K562 (cell line): ENCODE measurements around the gene RPL19. TPM values are rescaled to one million over a fixed set of nuclear protein-coding genes. Genes with fewer than 3 reads are reported as not detected.

Source experiments
- ATAC-seq: fragments of 200-7000 bp; cut with Tn5 transposase; 3 replicates; pipeline ENCODE4 v1.9.1; 2020; ENCODE audit warnings: moderate library complexity
- BruUV-seq: library from RNA; stranded (reverse); fragments of 400-500 nt; replicated peaks from 2 replicates; lab custom pipeline; 2021; lab: Mats Ljungman, UMichigan
- CTCF ChIA-PET: fragments of 300-600 bp; formaldehyde crosslinking; extraction: SDS; loops from one replicate; lab custom pipeline; 2021; ENCODE audit warnings: low intra/inter-chr PET ratio; lab: Yijun Ruan, JAX
- POLR2A ChIA-PET: fragments of 300-600, 350-650 bp; sonication (Branson Sonifier 250); formaldehyde crosslinking; extraction: SDS; loops from one replicate; lab custom pipeline; 2021; ENCODE audit warnings: antibody characterized with exemption, inconsistent platforms; lab: Yijun Ruan, JAX
- DNase-seq, 4 experiments: peaks; one replicate each; pipeline versions ENCODE4 v3.0.0 to v3.0.0-alpha.2; 2011 to 2018; ENCODE audit warnings: low spot score in 3 of 4, mixed read lengths in 3 of 4; ENCODE audit errors: extremely low read depth in 1 of 4
- FAIRE-seq: peaks from 2 replicates; lab custom pipeline; 2011; peaks lifted over from hg19 to GRCh38; lab: Jason Lieb, UNC
- H2AFZ ChIP-seq: 2 replicates; pipeline ENCODE4 v1.6.0; 2011; ENCODE audit warnings: low read depth, low read length, control low read depth, inconsistent platforms
- H3K27ac ChIP-seq: fragments of 200-600 bp; 3 replicates; pipeline ENCODE4 v1.8.0; 2011; ENCODE audit warnings: low read depth, mild to moderate bottlenecking, control low read depth, inconsistent platforms, low read length, moderate library complexity, mixed read lengths; ENCODE audit errors: extremely low read depth
- H3K27me3 ChIP-seq, 2 experiments: fragments of 300-600 bp in 1 of 2; 2 replicates in 1 of 2; 3 replicates in 1 of 2; pipeline versions ENCODE4 v1.6.0 to v1.8.0; 2011; ENCODE audit warnings: inconsistent platforms in 2 of 2, low read length in 2 of 2, mild to moderate bottlenecking in 1 of 2, mixed read lengths in 1 of 2, moderate library complexity in 1 of 2; ENCODE audit not compliant: control insufficient read depth in 2 of 2, insufficient read depth in 2 of 2
- H3K36me3 ChIP-seq: fragments of 300-600 bp; 3 replicates; pipeline ENCODE4 v1.8.0; 2011; ENCODE audit warnings: mild to moderate bottlenecking, low read length, inconsistent platforms; ENCODE audit not compliant: control insufficient read depth, insufficient read depth
- H3K4me1 ChIP-seq, 2 experiments: fragments of 200-600 bp in 1 of 2; replicated peaks in 1 of 2; 2 replicates in 1 of 2; 3 replicates in 1 of 2; pipeline versions ENCODE4 v1.5.1 to v1.8.0; 2011; ENCODE audit warnings: inconsistent platforms in 2 of 2, low read length in 2 of 2, mild to moderate bottlenecking in 1 of 2, mixed read lengths in 1 of 2, moderate library complexity in 1 of 2; ENCODE audit not compliant: control insufficient read depth in 2 of 2, insufficient read depth in 2 of 2
- H3K4me2 ChIP-seq: 2 replicates; pipeline ENCODE4 v1.6.1; 2011; ENCODE audit warnings: low read length, control low read depth, inconsistent platforms, mixed read lengths; ENCODE audit not compliant: insufficient read depth
- H3K4me3 ChIP-seq: fragments of 200-600 bp; sonication (generic), shearing (Covaris generic); 2 replicates; pipeline ENCODE4 v1.5.1; 2016; ENCODE audit warnings: control low read depth, inconsistent platforms
- H3K79me2 ChIP-seq: fragments of 200-600 bp; 3 replicates; pipeline ENCODE4 v1.8.0; 2011; ENCODE audit warnings: low read length, inconsistent platforms; ENCODE audit not compliant: control insufficient read depth, insufficient read depth
- H3K9ac ChIP-seq, 2 experiments: 2 replicates each; pipeline versions ENCODE4 v1.6.0 to v1.6.1; 2011; ENCODE audit warnings: low read depth in 2 of 2, low read length in 2 of 2, control low read depth in 1 of 2, inconsistent platforms in 1 of 2, mild to moderate bottlenecking in 1 of 2, mixed read lengths in 1 of 2; ENCODE audit not compliant: insufficient read depth in 1 of 2
- H3K9me1 ChIP-seq: one replicate; pipeline ENCODE4 v1.6.0; 2011; ENCODE audit warnings: inconsistent platforms, mild to moderate bottlenecking, low read length, moderate library complexity; ENCODE audit not compliant: control insufficient read depth, insufficient read depth
- H3K9me3 ChIP-seq: replicated peaks from 2 replicates; pipeline ENCODE4 v1.5.1; 2011; ENCODE audit warnings: low read depth, low read length, inconsistent platforms; ENCODE audit not compliant: control insufficient read depth, insufficient read depth
- H4K20me1 ChIP-seq: replicated peaks from 2 replicates; pipeline ENCODE4 v1.6.1; 2011; ENCODE audit warnings: low read length, inconsistent platforms, mixed read lengths; ENCODE audit not compliant: control insufficient read depth, insufficient read depth
- CXXC5 ChIP-seq: fragments of 250-450 bp; sonication (Bioruptor Pico); IDR thresholded peaks from 2 replicates; pipeline ENCODE4 v1.8.0; 2022; ENCODE audit warnings: inconsistent platforms, mild to moderate bottlenecking, moderate library complexity
- DEAF1 ChIP-seq: fragments of 450-650 bp; formaldehyde crosslinking; IDR thresholded peaks from 2 replicates; pipeline ENCODE4 v1.4.0; 2020; ENCODE audit warnings: mild to moderate bottlenecking, moderate library complexity
- ELF1 ChIP-seq: fragments of 200-800 bp; sonication (Bioruptor generic); IDR thresholded peaks from 2 replicates; pipeline ENCODE4 v1.6.1; 2016; ENCODE audit warnings: missing genetic modification characterization, missing compliant biosample characterization
- HES1 ChIP-seq: fragments of 450-650 bp; IDR thresholded peaks from 2 replicates; pipeline ENCODE4 v1.6.1; 2016; ENCODE audit warnings: low read depth, mild to moderate bottlenecking, moderate library complexity
- SMARCA4 ChIP-seq: fragments of 450-650 bp; IDR thresholded peaks from 2 replicates; pipeline ENCODE4 v1.6.1; 2016
- WGBS: fragments of 100-300 bp; shearing (Covaris generic); methylation state at CpG from one replicate; pipeline ENCODE4 v1.1.6; 2016; ENCODE audit warnings: low coverage, mixed read lengths; ENCODE audit not compliant: insufficient coverage; ENCODE audit errors: missing lambda C conversion rate; 5-methylcytosine and 5-hydroxymethylcytosine counted together
- in situ Hi-C: fragments of 300-500 bp; cut with MboI; formaldehyde crosslinking; loops from 4 replicates; pipeline ENCODE4 v1.15.0; 2018; ENCODE audit warnings: inconsistent platforms, mixed read lengths
- intact Hi-C: fragments of 100-400 bp; cut with micrococcal nuclease; formaldehyde crosslinking; loops from 2 replicates; pipeline ENCODE4 v1.14.2; 2022
- polyA plus RNA-seq, 8 experiments: library from polyadenylated mRNA; depleted of rRNA in 4 of 8; stranded (reverse) in 5 of 8; unstranded in 3 of 8; fragments of >200 nt; fragmentation: Nextera tagmentation in 2 of 8; fragmentation: Illumina TruSeq in 1 of 8; extraction: Ambion mirVana in 2 of 8; extraction: Trizol in 1 of 8; gene quantifications; 2 replicates each; pipeline versions ENCODE4 v1.2.1 to v1.2.3, GENCODE V29; 2011 to 2014; ENCODE audit warnings: inconsistent platforms in 1 of 8, missing spikeins in 1 of 8
- total RNA-seq, 7 experiments: library from RNA; depleted of rRNA in 6 of 7; stranded (reverse); fragments of >200 nt in 6 of 7; fragmentation: Illumina TruSeq in 2 of 7; extraction: Trizol in 2 of 7; gene quantifications; 2 replicates each; pipeline versions ENCODE4 v1.2.1 to v1.2.3, GENCODE V29; 2011 to 2021; ENCODE audit warnings: low replicate concordance in 1 of 7

RPL19 gene
- total and polyA plus RNA-seq, 9 of the 15 experiments (the other 6 are each of a cell fraction or from before 2014, with no cell fraction given): 2,263 to 4,614 (median 3,727) TPM

GRCh38 chr17:39251997-39252396 is 51.9 kb downstream of the RPL19 start:
- Histone ChIP-seq H2AFZ (no peak overlapping the region), H3K79me2 (no peaks in the 10 kb centered on the region), H3K4me2 (no peak overlapping the region), H3K36me3 (no peaks in the 10 kb centered on the region; the same call in 2 of the 3 replicates), H4K20me1 (no peaks in the 10 kb centered on the region), H3K27me3 (no peaks in the 10 kb centered on the region), H3K9me1 (no peaks in the 10 kb centered on the region), H3K9me3 (no peaks in the 10 kb centered on the region), H3K4me3 (no peak overlapping the region), H3K27ac (no peak overlapping the region), H3K4me1 (no peaks in the 10 kb centered on the region), H3K9ac (no peak overlapping the region)
- FAIRE-seq (no peak), ATAC-seq (no peak), DNase-seq (no peak)
- WGBS: 45% methylated on average over 1 of the region's 1 CpG
- CTCF ChIA-PET: no interaction called here
- intact Hi-C loops (no loop called here), in situ Hi-C loops (no loop called here)
- POLR2A ChIA-PET: interaction anchor here (0.8 to 1.4 kb wide), 2 partner anchors 9 to 13 kb away, joined by 3 to 4 read pairs; no protein-coding TSS in a partner anchor
- TF ChIP-seq SMARCA4 (no peak), DEAF1 (CRISPR knock-in tag) (no peak), CXXC5 (no peak), HES1 (no peak), ELF1 (tag) (no peak)
- no TSS peak for BruUV-seq
